Stimulated activated CD4-positive, alpha-beta T cell treated with anti-CD3 and anti-CD28 coated beads, Interleukin-1b, Interleukin-23, amount 100 ng/mL, for 48 hours (primary cell): Measurements from ENCODE around the gene CACNA1D.
"Not testable (repeated sequence)": the region's sequence is repeated elsewhere in the genome, so short reads cannot be mapped to it uniquely, and the experiment has no call there.

Source experiments
- DNase-seq: peaks from one replicate; pipeline ENCODE4 v3.0.0-alpha.2; 2020

Gene CACNA1D

DNA sequence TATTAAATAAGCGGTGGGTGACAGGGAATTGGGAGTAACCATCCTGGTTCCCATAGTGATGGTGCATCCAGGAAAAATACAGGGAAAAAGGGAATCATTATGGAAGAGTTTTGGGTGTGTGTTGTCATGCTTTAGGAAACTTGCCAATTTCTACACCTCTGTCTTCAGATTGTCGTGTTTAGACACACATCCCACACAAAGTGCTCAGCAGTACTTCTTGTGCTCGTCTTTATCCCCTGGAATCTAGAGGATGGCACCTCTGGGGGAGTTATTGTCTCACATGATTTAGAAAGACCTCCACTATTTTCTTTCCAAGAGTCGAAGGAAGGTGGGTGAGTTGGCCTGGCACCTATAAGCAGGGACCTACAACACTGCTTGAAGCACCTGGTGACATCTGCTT lies 35.8 kb downstream of the CACNA1D start:
- DNase-seq = no peak

DNA sequence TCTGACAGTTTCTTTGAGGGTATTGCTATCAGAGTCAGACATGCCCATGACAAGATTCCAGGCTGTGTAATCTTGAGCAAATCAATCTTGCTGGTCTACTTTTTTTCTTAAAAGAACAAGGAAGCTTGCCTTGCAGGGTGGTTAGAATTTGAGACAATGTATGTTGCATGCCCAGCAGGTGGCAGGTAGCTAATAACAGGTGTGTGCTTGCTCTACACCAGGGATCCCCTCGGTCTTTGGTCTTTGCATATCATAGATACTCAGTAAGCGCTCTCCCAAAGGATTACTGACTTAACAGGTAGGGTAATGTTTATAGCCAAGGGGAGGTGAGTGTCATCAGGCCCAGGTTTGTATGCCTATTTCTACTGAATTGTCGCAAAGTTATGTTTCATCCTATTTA lies 37.3 kb downstream of the CACNA1D start:
- no peak for DNase-seq

- no peak for DNase-seq
Measured at GRCh38 chr3:53533472-53533871, 39.1 kb downstream of the CACNA1D start.

DNA sequence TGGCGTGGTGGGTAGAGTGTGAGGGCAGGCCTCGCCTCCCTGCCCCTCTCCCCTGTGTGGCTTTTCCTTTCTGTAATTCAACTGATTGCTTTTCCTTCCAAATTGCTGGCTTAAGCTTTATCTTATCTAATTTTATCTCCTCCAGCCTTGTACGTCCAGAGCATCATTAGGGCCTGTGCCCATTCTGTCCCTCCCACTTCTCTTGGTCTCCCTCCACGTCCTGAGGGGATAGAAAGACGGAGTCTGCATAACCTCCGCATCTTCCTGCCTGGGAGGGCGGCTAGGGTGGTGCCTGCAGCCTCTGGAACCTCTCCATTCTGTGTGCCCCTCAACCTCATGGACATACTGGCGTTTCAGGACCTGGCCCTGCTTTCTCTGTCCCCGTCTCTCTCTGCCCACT lies 39.8 kb downstream of the CACNA1D start:
- DNase-seq = no peak

DNA sequence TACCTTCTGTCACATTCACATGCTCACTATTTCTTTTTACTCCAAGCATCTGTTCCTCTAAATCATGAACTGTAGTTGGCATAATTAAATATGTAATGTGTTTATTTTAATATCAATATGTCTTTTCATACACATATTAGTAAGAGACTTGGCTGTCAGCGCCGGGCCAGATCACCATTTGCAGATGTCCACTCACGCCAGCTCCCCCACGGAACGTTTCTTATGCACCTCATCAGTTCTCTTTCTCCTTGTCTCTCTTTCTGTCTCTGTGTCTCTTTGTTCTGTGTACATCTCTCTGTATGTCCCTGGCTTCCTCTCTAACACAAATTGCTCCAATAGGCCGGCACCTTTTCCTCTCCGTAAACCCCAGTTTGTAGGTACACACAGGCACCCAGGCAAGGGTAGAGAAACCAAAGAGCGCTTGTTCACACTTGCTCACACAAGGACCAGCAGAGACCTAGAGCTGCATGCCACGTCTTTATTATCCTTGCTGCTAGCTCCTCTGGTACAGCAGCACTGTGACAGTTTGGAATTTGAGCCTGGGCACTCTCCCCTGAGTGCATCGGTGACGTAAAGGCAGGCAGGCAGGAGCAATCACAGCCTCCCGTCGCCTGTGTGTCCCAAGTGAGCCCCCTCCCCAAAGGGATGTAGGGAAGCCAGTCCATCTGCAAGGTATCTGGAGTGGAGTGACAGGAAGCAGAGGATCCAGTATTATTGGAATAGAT lies 40.4 kb downstream of the CACNA1D start:
- no peak for DNase-seq

DNA sequence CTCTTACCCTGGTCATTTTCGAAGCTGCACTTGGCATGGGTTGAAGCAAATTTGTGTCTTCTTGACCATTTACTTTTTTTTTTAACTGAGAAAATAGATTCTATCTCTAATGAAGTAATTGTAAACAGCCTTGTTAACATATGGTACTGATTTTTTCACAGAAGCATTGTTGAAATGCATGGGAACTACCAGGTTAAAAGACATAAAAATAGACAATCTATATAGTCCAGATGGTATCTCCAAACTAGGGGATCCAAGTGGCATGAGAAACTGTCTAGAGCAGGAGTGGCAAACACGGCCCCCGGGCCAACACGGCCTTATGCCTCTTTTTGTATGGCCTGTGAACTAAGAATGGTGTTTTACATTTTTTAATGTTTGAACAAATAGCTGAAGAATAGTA lies 41.9 kb downstream of the CACNA1D start:
- DNase-seq = no peak

DNA sequence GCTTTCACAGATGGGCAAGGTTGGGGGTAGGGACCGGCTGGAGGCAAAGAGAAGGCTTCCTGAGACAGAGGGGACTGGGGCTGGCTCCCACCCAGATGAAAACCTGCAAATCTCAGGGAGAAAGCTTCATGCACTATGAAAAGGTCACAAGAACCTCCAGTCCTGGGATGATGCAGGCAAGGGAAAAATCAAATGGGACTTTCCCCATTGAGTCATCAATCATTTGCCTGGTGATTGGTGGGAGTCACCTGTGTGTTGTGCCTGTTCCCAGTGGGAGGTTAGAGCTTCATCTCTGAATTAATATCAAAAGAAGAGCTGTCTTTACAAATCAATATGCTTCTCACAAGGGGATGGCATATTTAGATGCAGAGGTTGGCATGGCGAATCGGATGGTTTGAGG lies 49.9 kb downstream of the CACNA1D start:
- no peak for DNase-seq

- DNase-seq = no peak
Measured at GRCh38 chr3:53545310-53545995, 51.0 kb downstream of the CACNA1D start.

DNA sequence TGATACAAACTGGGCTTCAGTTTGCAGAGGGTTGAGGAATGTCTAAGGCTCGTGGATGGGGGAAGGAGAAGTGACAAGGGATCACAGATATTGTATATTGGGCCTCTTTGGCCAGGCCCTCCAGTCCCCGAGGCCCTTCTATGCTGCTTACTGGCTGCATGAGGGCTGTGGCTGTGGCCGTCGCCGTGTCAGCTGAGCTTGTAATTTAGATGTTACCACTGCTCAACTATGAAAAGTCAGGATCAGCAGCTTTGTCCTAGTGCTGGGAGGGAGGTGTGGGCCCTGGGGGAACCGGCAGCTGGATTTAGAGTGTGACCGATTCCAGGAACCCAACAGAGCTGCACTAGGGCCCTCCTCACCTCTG lies 51.6 kb downstream of the CACNA1D start:
- no peak for DNase-seq

DNA sequence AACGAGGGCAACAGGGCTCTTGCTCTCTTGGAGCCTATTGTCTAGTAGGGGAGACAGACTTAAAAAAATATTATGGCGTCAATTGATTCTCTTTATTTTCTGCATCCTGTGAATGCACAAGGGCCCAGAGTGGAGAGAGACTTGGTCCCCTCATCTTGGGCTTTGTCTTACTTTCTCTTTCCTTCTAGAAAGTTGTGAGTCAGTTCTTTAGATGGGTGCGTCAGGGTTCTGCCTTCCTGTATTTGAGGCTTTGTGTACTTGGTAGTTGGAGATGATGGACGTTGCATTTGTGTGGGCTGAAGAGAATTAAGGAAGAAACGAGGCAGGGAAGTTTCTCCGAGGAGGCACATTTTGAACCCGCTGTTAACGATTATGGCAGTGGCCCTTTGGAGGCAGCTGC lies 52.9 kb downstream of the CACNA1D start:
- DNase-seq = no peak

DNA sequence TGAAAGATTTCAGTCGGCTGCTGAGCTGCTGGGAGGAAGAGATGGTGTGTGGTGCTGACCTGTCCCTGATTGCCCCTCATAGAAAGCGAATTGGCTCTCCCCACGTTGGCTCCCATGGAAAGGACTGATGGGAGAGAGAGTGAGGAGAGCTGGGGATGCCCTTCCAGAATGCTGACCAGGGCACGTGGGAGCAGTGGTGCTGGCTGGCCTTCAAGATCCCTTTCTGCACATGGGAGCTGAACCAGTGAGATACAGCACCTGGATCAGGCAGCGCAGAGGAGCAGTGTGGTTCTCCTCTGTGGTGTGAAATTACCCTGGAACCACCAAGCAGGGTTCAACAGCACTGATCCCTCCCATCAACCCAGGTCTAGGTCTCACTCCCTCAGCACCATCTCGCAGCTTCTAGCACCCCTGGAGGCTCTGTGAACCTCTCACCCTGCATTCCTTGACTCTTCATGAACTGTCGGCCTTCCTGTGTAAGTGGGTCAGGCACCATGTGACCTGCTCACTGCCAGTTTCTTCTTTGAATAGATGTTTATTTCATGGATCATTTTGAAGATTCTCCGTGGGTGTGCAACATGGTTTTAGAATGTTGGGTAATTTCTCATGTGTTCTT lies 55.7 kb downstream of the CACNA1D start:
- no peak for DNase-seq

- DNase-seq = no peak
Measured at GRCh38 chr3:53551324-53551723, 56.9 kb downstream of the CACNA1D start.

DNA sequence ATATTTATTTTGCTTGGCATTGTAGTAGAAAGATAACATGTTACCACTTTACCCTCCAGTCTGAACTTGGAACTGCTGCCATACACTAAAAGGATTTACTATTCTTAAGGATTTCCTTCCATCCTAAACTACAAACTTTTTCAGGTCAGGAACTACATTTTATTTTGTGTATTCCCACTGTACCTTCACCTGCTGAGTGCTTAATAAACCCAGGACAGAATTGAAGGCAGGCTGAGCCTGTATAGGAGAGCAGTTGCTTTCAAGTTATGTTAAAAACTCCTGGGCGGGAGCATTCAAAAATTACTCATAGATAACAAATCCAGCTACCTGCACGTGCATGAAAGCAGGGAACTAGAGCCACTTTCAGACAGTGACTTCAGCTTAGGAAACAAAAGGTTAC lies 58.3 kb downstream of the CACNA1D start:
- DNase-seq = no peak

- no peak for DNase-seq
Measured at GRCh38 chr3:53553200-53553599, 58.8 kb downstream of the CACNA1D start.

- no peak for DNase-seq
Measured at GRCh38 chr3:53554559-53555067, 60.2 kb downstream of the CACNA1D start.

GRCh38 chr3:53555068-53555588 lies 60.7 kb downstream of the CACNA1D start:
- peak; percentile 66 for DNase-seq

- no peak for DNase-seq
Measured at GRCh38 chr3:53566461-53567145, 72.2 kb downstream of the CACNA1D start.

- DNase-seq = no peak
Measured at GRCh38 chr3:53570081-53570480, 75.7 kb downstream of the CACNA1D start.

- DNase-seq = no peak
Measured at GRCh38 chr3:53570709-53571108, 76.3 kb downstream of the CACNA1D start.

DNA sequence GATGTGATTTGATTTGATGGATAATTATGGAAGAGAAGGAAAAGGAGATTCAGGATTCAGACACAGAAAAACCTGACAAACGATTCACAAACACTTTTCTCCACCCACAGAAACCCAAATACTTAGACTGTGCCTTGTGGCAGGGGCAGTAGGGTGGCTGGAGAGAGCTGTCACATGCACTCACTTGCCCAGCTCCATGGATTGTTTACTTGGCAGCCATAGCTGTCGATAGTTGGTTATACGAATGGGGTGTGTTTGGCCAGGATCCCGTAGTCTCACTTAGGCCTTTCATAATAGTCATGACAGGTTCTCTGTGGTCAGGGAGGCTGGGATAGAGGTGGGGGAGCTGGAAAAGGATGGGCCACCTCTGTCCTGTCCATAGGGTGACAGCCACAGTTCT lies 76.9 kb downstream of the CACNA1D start:
- no peak for DNase-seq

DNA sequence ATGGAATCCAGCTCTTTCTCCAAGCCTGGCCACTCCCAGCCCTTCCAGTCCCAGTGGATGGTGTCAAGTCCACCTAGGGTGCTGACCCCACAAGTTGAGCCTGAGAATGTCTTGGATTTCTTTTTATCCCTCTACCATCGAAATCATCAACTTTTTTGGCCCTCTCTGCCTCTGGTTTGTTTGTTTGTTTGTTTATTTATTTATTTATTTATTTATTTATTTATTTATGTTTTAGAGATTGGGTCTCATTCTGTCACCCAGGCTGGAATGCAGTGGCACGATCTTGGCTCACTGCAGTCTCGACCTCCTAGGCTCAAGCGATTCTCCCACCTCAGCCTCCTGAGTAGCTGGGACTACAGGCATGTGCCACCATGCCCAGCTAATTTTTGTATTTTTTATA lies 77.8 kb downstream of the CACNA1D start:
- DNase-seq = not testable (repeated sequence)

DNA sequence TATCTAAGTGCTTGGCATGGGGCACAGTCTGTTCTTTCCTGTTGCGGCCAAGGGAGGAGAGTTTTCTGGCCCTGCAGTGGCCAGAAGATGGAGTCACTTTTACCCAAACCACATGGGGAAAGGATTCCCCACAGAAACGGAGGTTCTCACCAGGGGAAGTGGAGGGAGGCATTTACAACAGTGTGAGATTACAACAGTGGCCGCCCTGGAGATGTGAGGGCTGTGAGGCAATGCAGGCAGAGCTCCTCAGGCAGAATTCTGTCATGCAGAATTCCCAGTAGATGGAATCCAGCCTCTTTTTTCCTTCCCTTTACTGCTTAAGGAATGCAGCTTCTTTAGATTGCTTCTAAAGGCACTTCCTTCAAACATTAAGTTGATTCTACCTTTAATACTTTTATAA lies 83.1 kb downstream of the CACNA1D start:
- no peak for DNase-seq

- DNase-seq = no peak
Measured at GRCh38 chr3:53579636-53580035, 85.2 kb downstream of the CACNA1D start.
